ENCODE measurements around the gene AGRN.
"Not testable (repeated sequence)": the region's sequence is repeated elsewhere in the genome, so short reads cannot be mapped to it uniquely, and the experiment has no call there.

AGRN gene

DNA sequence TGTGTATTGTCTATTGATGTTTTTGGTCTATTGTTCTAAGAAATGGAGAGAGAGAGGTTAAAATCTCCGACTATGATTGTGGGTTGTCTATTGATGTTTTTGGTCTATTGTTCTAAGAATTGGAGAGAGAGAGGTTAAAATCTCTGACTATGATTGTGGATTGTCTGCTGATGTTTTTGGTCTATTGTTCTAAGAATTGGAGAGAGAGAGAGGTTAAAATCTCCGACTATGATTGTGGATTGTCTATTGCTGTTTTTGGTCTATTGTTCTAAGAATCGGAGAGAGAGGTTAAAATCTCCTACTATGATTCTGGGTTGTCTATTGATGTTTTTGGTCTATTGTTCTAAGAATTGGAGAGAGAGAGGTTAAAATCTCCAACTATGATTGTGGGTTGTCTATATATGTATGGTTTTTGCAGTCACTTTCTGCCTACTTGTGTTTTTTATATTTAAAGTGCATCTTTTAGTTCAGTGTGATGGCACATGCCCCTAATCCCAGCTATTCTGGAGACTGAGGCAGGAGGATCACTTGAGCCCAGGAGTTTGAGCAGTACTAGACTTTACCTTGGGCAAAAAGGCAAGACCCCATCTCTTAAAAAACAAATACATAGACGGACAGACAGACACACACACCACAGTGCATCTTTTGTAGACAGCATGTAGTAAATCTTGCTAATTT is 79.7 kb downstream of the AGRN start:
- H3K4me1 Mint-ChIP-seq (ENCODE audit: low read depth) = peaks cover 21% of the 10 kb centered on the region
- peaks cover 16% of the 10 kb centered on the region for H3K36me3 Mint-ChIP-seq (ENCODE audit: low read depth)
- DNase-seq (ENCODE audit: low spot score) = no peak
- H3K9me3 Mint-ChIP-seq = peaks cover 21% of the 10 kb centered on the region
- H3K27ac Mint-ChIP-seq = peak overlapping the region; percentile 76
- H3K4me3 Mint-ChIP-seq = no peak overlapping the region
- H3K27me3 Mint-ChIP-seq (ENCODE audit: low read depth) = peaks cover 14% of the 10 kb centered on the region

DNA sequence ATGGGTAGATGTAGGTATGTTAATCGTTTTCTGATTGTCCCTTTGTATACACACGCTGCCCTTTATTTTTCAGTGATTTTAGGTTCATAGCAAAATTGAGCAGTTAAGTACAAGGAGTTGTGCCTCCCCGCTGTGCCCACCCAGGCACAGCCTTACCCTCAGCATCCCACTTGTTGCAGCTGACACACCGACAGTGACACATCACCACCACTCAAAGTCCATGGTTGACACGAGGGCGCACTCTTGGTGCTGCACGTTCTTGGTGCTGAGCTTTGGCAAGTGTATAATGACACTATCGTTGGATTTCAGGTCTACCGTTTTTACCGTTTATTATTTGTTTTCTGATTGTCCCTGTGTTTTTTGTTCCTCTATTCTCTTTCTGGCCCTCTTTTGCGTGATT is 80.4 kb downstream of the AGRN start:
- Mint-ChIP-seq H3K27ac (no peak overlapping the region), H3K9me3 (peaks cover 21% of the 10 kb centered on the region), H3K36me3 (ENCODE audit: low read depth) (peaks cover 16% of the 10 kb centered on the region), H3K4me3 (no peak overlapping the region), H3K4me1 (ENCODE audit: low read depth) (peaks cover 21% of the 10 kb centered on the region), H3K27me3 (ENCODE audit: low read depth) (peaks cover 14% of the 10 kb centered on the region)
- no peak for DNase-seq (ENCODE audit: low spot score)

DNA sequence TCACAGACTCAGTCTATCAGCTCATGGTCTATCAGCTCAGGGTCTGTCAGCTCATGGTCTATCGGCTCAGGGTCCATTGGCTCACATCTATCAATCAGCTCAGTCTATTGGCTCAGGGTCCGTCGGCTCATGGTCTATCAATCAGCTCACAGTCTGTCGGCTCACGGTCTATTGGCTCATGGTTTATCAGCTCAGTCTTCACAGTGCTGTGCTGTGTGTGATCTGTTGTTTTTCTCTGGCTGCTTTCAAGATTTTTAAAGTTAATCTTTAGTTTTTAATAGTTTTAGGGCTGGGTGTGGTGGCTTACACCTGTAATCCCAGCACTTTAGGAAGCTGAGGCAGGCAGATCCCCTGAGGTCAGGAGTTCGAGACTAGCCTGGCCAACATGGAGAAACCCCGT is 81.6 kb downstream of the AGRN start:
- Mint-ChIP-seq H3K36me3 (ENCODE audit: low read depth) (peaks cover 16% of the 10 kb centered on the region), H3K4me1 (ENCODE audit: low read depth) (peaks cover 21% of the 10 kb centered on the region), H3K27me3 (ENCODE audit: low read depth) (peaks cover 14% of the 10 kb centered on the region), H3K9me3 (peaks cover 21% of the 10 kb centered on the region), H3K27ac (no peak overlapping the region), H3K4me3 (no peak overlapping the region)
- no peak for DNase-seq (ENCODE audit: low spot score)

DNA sequence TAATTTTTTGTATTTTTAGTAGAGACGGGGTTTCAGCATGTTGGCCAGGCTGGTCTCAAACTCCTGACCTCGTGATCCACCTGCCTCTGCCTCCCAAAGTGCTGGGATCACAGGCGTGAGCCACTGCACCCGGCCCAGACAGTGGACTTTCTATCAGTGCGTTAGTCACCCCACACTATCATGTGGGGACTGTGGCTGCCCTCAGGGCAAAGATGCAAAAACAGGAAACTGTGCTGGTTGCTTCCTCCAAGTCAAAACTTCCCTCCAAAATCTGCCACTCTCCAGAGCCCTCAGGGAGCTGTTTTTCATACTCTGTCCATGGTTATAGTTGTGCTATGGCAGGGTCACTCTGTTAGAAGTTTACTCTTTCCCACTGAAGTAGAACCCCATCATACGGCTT is 84.2 kb downstream of the AGRN start:
- peaks cover 12% of the 10 kb centered on the region for H3K36me3 Mint-ChIP-seq (ENCODE audit: low read depth)
- not testable (repeated sequence) for DNase-seq (ENCODE audit: low spot score); H3K4me3 Mint-ChIP-seq; H3K27me3 Mint-ChIP-seq (ENCODE audit: low read depth)
- peaks cover 15% of the 10 kb centered on the region for H3K9me3 Mint-ChIP-seq
- H3K4me1 Mint-ChIP-seq (ENCODE audit: low read depth) = peaks cover 15% of the 10 kb centered on the region
- H3K27ac Mint-ChIP-seq = peak overlapping the region; percentile 20

Data from T-helper 2 cell treated with Interferon-gamma antibody and Interleukin-4, amounts not matched to agents 5 μg/mL and 100 μg/mL, for 36 hours (primary cell).